IMR-90 (cell line): Measurements from ENCODE around the gene C9orf50. TPM values are rescaled to one million over a fixed set of nuclear protein-coding genes. Genes with fewer than 3 reads are reported as not detected.

Experiments used
- ATAC-seq: fragments of 200-7000 bp; cut with Tn5 transposase; 2 replicates; pipeline ENCODE4 v1.9.1; 2020; ENCODE audit warnings: low read depth, mild to moderate bottlenecking, moderate library complexity
- BruUV-seq: library from RNA; stranded (reverse); fragments of 400-500 nt; replicated peaks from 2 replicates; lab custom pipeline; 2021; lab: Mats Ljungman, UMichigan
- CTCF ChIA-PET: fragments of 300-600 bp; formaldehyde crosslinking; extraction: SDS; loops from one replicate; lab custom pipeline; 2021; ENCODE audit warnings: antibody characterized with exemption; lab: Yijun Ruan, JAX
- POLR2A ChIA-PET: fragments of 300-600 bp; sonication (Branson Sonifier 250); formaldehyde crosslinking; loops from one replicate; lab custom pipeline; 2022; ENCODE audit warnings: antibody characterized with exemption; ENCODE audit not compliant: unreplicated experiment; lab: Charles Lee
- DNase-seq: peaks from one replicate; pipeline ENCODE4 v3.0.0; 2013
- H2AFZ ChIP-seq: replicated peaks from 2 replicates; pipeline ENCODE3; 2013; ENCODE audit warnings: low read length, mild to moderate bottlenecking; ENCODE audit not compliant: poor library complexity
- H2AK5ac ChIP-seq: 2 replicates; pipeline ENCODE4 v1.6.1; 2013; ENCODE audit warnings: low read depth, low read length, inconsistent platforms
- H2AK9ac ChIP-seq: replicated peaks from 2 replicates; pipeline ENCODE3; 2013; ENCODE audit warnings: mild to moderate bottlenecking, low read depth, low read length, moderate library complexity; ENCODE audit not compliant: poor library complexity
- H2BK120ac ChIP-seq: 2 replicates; pipeline ENCODE4 v1.6.1; 2013; ENCODE audit warnings: low read depth, low read length, inconsistent platforms
- H2BK15ac ChIP-seq: 3 replicates; pipeline ENCODE4 v1.6.1; 2013; ENCODE audit warnings: low read depth, low read length, inconsistent platforms
- H2BK20ac ChIP-seq: 2 replicates; pipeline ENCODE4 v1.6.1; 2013; ENCODE audit warnings: low read depth, mild to moderate bottlenecking, inconsistent platforms, low read length, moderate library complexity
- H2BK5ac ChIP-seq: 2 replicates; pipeline ENCODE4 v1.6.1; 2013; ENCODE audit warnings: mild to moderate bottlenecking, low read depth, low read length, inconsistent platforms; ENCODE audit not compliant: poor library complexity, severe bottlenecking
- H3K14ac ChIP-seq: replicated peaks from 2 replicates; pipeline ENCODE4 v1.6.1; 2013; ENCODE audit warnings: low read depth, low read length, inconsistent platforms
- H3K18ac ChIP-seq: 2 replicates; pipeline ENCODE4 v1.6.1; 2013; ENCODE audit warnings: low read depth, low read length, control low read depth
- H3K23ac ChIP-seq: 2 replicates; pipeline ENCODE4 v1.6.1; 2013; ENCODE audit warnings: low read depth, low read length, inconsistent platforms
- H3K27ac ChIP-seq: 2 replicates; pipeline ENCODE4 v1.5.1; 2013; ENCODE audit warnings: mild to moderate bottlenecking, control low read depth, low read length; ENCODE audit not compliant: insufficient read depth
- H3K27me3 ChIP-seq: 2 replicates; pipeline ENCODE4 v1.6.1; 2013; ENCODE audit warnings: low read length; ENCODE audit not compliant: control insufficient read depth, insufficient read depth
- H3K36me3 ChIP-seq: 2 replicates; pipeline ENCODE4 v1.6.1; 2013; ENCODE audit warnings: low read length, mixed read lengths; ENCODE audit not compliant: control insufficient read depth, insufficient read depth
- H3K4ac ChIP-seq: 2 replicates; pipeline ENCODE4 v1.6.1; 2013; ENCODE audit warnings: low read depth, low read length, inconsistent platforms
- H3K4me1 ChIP-seq: 2 replicates; pipeline ENCODE4 v1.6.1; 2013; ENCODE audit warnings: low read length, mixed read lengths; ENCODE audit not compliant: control insufficient read depth, insufficient read depth
- H3K4me2 ChIP-seq: 2 replicates; pipeline ENCODE4 v1.6.1; 2013; ENCODE audit warnings: low read depth, mild to moderate bottlenecking, control low read depth, low read length, moderate library complexity
- H3K4me3 ChIP-seq: 2 replicates; pipeline ENCODE4 v1.5.1; 2013; ENCODE audit warnings: low read depth, mild to moderate bottlenecking, control low read depth, low read length, moderate library complexity; ENCODE audit not compliant: insufficient read depth
- H3K56ac ChIP-seq: 2 replicates; pipeline ENCODE4 v1.6.1; 2013; ENCODE audit warnings: low read length, inconsistent platforms; ENCODE audit not compliant: insufficient read depth; ENCODE audit errors: extremely low read depth
- H3K79me1 ChIP-seq, 2 experiments: 2 replicates each; pipeline ENCODE4 v1.6.1; 2013; ENCODE audit warnings: low read length in 2 of 2, inconsistent platforms in 1 of 2, low read depth in 1 of 2
- H3K9ac ChIP-seq: 2 replicates; pipeline ENCODE4 v1.6.1; 2013; ENCODE audit warnings: low read depth, low read length, control low read depth
- H3K9me1 ChIP-seq: 2 replicates; pipeline ENCODE4 v1.6.1; 2013; ENCODE audit warnings: low read length, inconsistent platforms; ENCODE audit not compliant: insufficient read depth
- H3K9me3 ChIP-seq: 2 replicates; pipeline ENCODE4 v1.6.1; 2013; ENCODE audit warnings: low read length; ENCODE audit not compliant: control insufficient read depth, insufficient read depth
- H4K20me1 ChIP-seq: 2 replicates; pipeline ENCODE4 v1.6.1; 2013; ENCODE audit warnings: low read length, inconsistent platforms; ENCODE audit not compliant: insufficient read depth
- H4K5ac ChIP-seq: 2 replicates; pipeline ENCODE4 v1.6.1; 2013; ENCODE audit warnings: mild to moderate bottlenecking, low read depth, low read length, control low read depth
- H4K8ac ChIP-seq, 2 experiments: 2 replicates each; pipeline ENCODE4 v1.6.1; 2013; ENCODE audit warnings: low read depth in 2 of 2, low read length in 2 of 2, control low read depth in 1 of 2, inconsistent platforms in 1 of 2
- H4K91ac ChIP-seq: 2 replicates; pipeline ENCODE4 v1.6.1; 2013; ENCODE audit warnings: low read depth, low read length, inconsistent platforms; ENCODE audit not compliant: insufficient read depth
- BHLHE40 ChIP-seq: fragments of 150-350 bp; IDR thresholded peaks from 2 replicates; pipeline ENCODE4 v1.6.1; 2016; ENCODE audit warnings: mild to moderate bottlenecking, low read depth, low read length
- CEBPB ChIP-seq: IDR thresholded peaks from 2 replicates; pipeline ENCODE4 v1.6.1; 2012; ENCODE audit warnings: low read depth, low read length, improper control_type of control experiment
- CHD1 ChIP-seq: IDR thresholded peaks from 2 replicates; pipeline ENCODE4 v1.6.1; 2012; ENCODE audit warnings: low read depth, low read length, improper control_type of control experiment
- CTCF ChIP-seq: conservative IDR thresholded peaks from 2 replicates; pipeline ENCODE4 v1.5.1; 2012; ENCODE audit warnings: mild to moderate bottlenecking, low read depth, low read length, improper control_type of control experiment
- FOS ChIP-seq: fragments of 150-350 bp; IDR thresholded peaks from 2 replicates; pipeline ENCODE4 v1.6.1; 2016; ENCODE audit warnings: low read depth, low read length
- MAFK ChIP-seq: IDR thresholded peaks from 2 replicates; pipeline ENCODE4 v1.6.1; 2012; ENCODE audit warnings: low read depth, low read length, improper control_type of control experiment
- MAZ ChIP-seq: IDR thresholded peaks from 2 replicates; pipeline ENCODE4 v1.6.1; 2012; ENCODE audit warnings: low read depth, mild to moderate bottlenecking, low read length, improper control_type of control experiment, moderate library complexity, borderline replicate concordance
- MXI1 ChIP-seq: IDR thresholded peaks from 2 replicates; pipeline ENCODE4 v1.6.1; 2012; ENCODE audit warnings: low read depth, mild to moderate bottlenecking, low read length, moderate library complexity, borderline replicate concordance
- NFE2L2 ChIP-seq: fragments of 150-350 bp; IDR thresholded peaks from 2 replicates; pipeline ENCODE4 v1.6.1; 2016; ENCODE audit warnings: low read depth, mild to moderate bottlenecking, low read length
- RCOR1 ChIP-seq: IDR thresholded peaks from 2 replicates; pipeline ENCODE4 v1.6.1; 2012; ENCODE audit warnings: mild to moderate bottlenecking, low read length, improper control_type of control experiment; ENCODE audit not compliant: insufficient replicate concordance
- RFX5 ChIP-seq: IDR thresholded peaks from 2 replicates; pipeline ENCODE4 v1.8.0; 2012; ENCODE audit warnings: low read depth, mild to moderate bottlenecking, low read length, moderate library complexity
- SMC3 ChIP-seq: fragments of 150-350 bp; IDR thresholded peaks from 2 replicates; pipeline ENCODE4 v1.6.1; 2016; ENCODE audit warnings: low read depth, mild to moderate bottlenecking, antibody characterized with exemption, low read length, moderate library complexity
- WGBS, 2 experiments: methylation state at CpG; one replicate each; pipeline versions ENCODE4 v1.1.5 to v1.1.7; 2013; ENCODE audit warnings: missing lambda C conversion rate in 2 of 2; ENCODE audit not compliant: insufficient read length in 1 of 2; ENCODE audit errors: extremely low coverage in 2 of 2; 5-methylcytosine and 5-hydroxymethylcytosine counted together
- dilution Hi-C: fragments of 300-500 bp; cut with HindIII; formaldehyde crosslinking; loops from one replicate; pipeline ENCODE4 v1.14.3; 2018; ENCODE audit warnings: low sequenced_read_pairs; ENCODE audit not compliant: unreplicated experiment
- in situ Hi-C: fragments of 300-500 bp; cut with MboI; formaldehyde crosslinking; loops from 3 replicates; pipeline ENCODE4 v1.14.3; 2019; ENCODE audit warnings: low sequenced_read_pairs, inconsistent platforms, mixed read lengths
- intact Hi-C: fragments of 100-400 bp; cut with micrococcal nuclease; formaldehyde crosslinking; loops from 2 replicates; pipeline ENCODE4 v1.10.0; 2022
- polyA plus RNA-seq, 3 experiments: library from polyadenylated mRNA; depleted of rRNA; stranded (reverse); fragments of >200 nt; gene quantifications; 2 replicates each; pipeline ENCODE4 v1.2.3, GENCODE V29; 2012; ENCODE audit warnings: low replicate concordance in 1 of 3
- total RNA-seq: library from RNA; depleted of rRNA; stranded (reverse); fragments of >200 nt; gene quantifications from 2 replicates; pipeline ENCODE4 v1.2.3, GENCODE V29; 2012

Gene C9orf50
- total and polyA plus RNA-seq, 2 of the 4 experiments (the other 2 are of a cell fraction) = 0.09 TPM; not detected in 1

- Histone ChIP-seq H3K4ac (no peak overlapping the region; the same call in 1 of the 2 replicates), H3K23ac (no peak overlapping the region), H4K20me1 (no peaks in the 10 kb centered on the region), H2AFZ (no peak overlapping the region), H2AK5ac (no peak overlapping the region; the same call in 1 of the 2 replicates), H2BK5ac (no peak overlapping the region), H2BK20ac (no peak overlapping the region), H3K36me3 (0 out of 2 replicates have a peak, but pooled peaks cover 1% of the 10 kb centered on the region), H3K27me3 (no peaks in the 10 kb centered on the region), H3K18ac (no peak overlapping the region), H3K9me3 (no peaks in the 10 kb centered on the region; the same call in 1 of the 2 replicates), H4K91ac (no peak overlapping the region), H3K27ac (no peak overlapping the region), H2BK120ac (no peak overlapping the region), H4K8ac (no peak overlapping the region), H3K56ac (no peak overlapping the region), H2AK9ac (no peak overlapping the region), H2BK15ac (no peak overlapping the region), H4K5ac (no peak overlapping the region), H3K79me1 (peaks cover 0 to 16% of the 10 kb centered on the region in 2 experiments; a peak in 2 of 4 replicates), H3K4me2 (no peak overlapping the region), H3K4me1 (peaks cover 19% of the 10 kb centered on the region), H3K9ac (no peak overlapping the region), H3K14ac (no peak overlapping the region), H3K4me3 (no peak overlapping the region), H3K9me1 (peaks cover 21% of the 10 kb centered on the region)
- BruUV-seq = no TSS peak
- ChIA-PET CTCF (no interaction called here), POLR2A (no interaction called here)
- 100% methylated on average over 2 of the region's 3 CpGs; no CpG with 5 or more reads in 1 of the 2 experiments for WGBS, 2 experiments
- dilution Hi-C loops (no loop called here), intact Hi-C loops (no loop called here), in situ Hi-C loops (no loop called here)
- TF ChIP-seq MAFK = no peak
- TF ChIP-seq RFX5 = no peak
- TF ChIP-seq MAZ = no peak
- TF ChIP-seq CTCF = no peak
- TF ChIP-seq NFE2L2 = no peak
- no peak for TF ChIP-seq FOS
- TF ChIP-seq MXI1 = no peak
- TF ChIP-seq BHLHE40 = no peak
- no peak for TF ChIP-seq RCOR1
- no peak for TF ChIP-seq SMC3
- no peak for TF ChIP-seq CEBPB
- no peak for TF ChIP-seq CHD1
- no peak for ATAC-seq
- DNase-seq = no peak
Measured at GRCh38 chr9:129579294-129579693, 41.6 kb downstream of the C9orf50 start.
